H9 (cell line): ENCODE results near the gene THBS4. TPM values are rescaled to one million over a fixed set of nuclear protein-coding genes. Genes with fewer than 3 reads are reported as not detected.

Experiments
- DNase-seq: peaks from one replicate; pipeline ENCODE4 v3.0.0-alpha.2; 2017
- H2AFZ ChIP-seq: one replicate; pipeline ENCODE4 v1.6.1; 2013; ENCODE audit warnings: mild to moderate bottlenecking, low read length, control low read depth, moderate library complexity
- H2AK5ac ChIP-seq: 2 replicates; pipeline ENCODE4 v1.6.1; 2013; ENCODE audit warnings: low read length, control low read depth, mixed read lengths; ENCODE audit not compliant: insufficient read length
- H2BK120ac ChIP-seq: one replicate; pipeline ENCODE4 v1.6.1; 2013; ENCODE audit warnings: low read depth, mild to moderate bottlenecking, low read length, control low read depth, inconsistent platforms; ENCODE audit not compliant: poor library complexity, severe bottlenecking
- H2BK12ac ChIP-seq: 2 replicates; pipeline ENCODE4 v1.6.1; 2013; ENCODE audit warnings: low read length, control low read depth, mixed read lengths, low read depth; ENCODE audit not compliant: insufficient read length
- H2BK15ac ChIP-seq: 2 replicates; pipeline ENCODE4 v1.6.1; 2013; ENCODE audit warnings: low read depth, low read length, control low read depth
- H2BK20ac ChIP-seq: one replicate; pipeline ENCODE4 v1.6.1; 2013; ENCODE audit warnings: low read depth, mild to moderate bottlenecking, low read length, control low read depth, inconsistent platforms; ENCODE audit not compliant: poor library complexity, severe bottlenecking
- H2BK5ac ChIP-seq: 2 replicates; pipeline ENCODE4 v1.6.1; 2013; ENCODE audit warnings: low read length, control low read depth, mixed read lengths; ENCODE audit not compliant: insufficient read length
- H3K14ac ChIP-seq: 2 replicates; pipeline ENCODE4 v1.6.1; 2013; ENCODE audit warnings: low read length, control low read depth; ENCODE audit not compliant: insufficient read depth
- H3K18ac ChIP-seq: 2 replicates; pipeline ENCODE4 v1.6.1; 2013; ENCODE audit warnings: low read depth, mild to moderate bottlenecking, mixed read lengths, low read length, control low read depth; ENCODE audit not compliant: insufficient read length
- H3K23ac ChIP-seq: 2 replicates; pipeline ENCODE4 v1.6.1; 2013; ENCODE audit warnings: low read length, control low read depth, mixed read lengths, low read depth; ENCODE audit not compliant: insufficient read length
- H3K23me2 ChIP-seq: 2 replicates; pipeline ENCODE4 v1.6.1; 2013; ENCODE audit warnings: low read depth, mild to moderate bottlenecking, mixed read lengths, low read length, control low read depth; ENCODE audit not compliant: insufficient read length, poor library complexity, severe bottlenecking
- H3K27ac ChIP-seq: 2 replicates; pipeline ENCODE4 v1.5.1; 2013; ENCODE audit warnings: low read length, control low read depth, mixed read lengths, low read depth; ENCODE audit not compliant: insufficient read length
- H3K27me3 ChIP-seq: 2 replicates; pipeline ENCODE4 v1.6.1; 2013; ENCODE audit warnings: low read length, control low read depth, inconsistent platforms; ENCODE audit not compliant: insufficient read depth
- H3K4ac ChIP-seq: 2 replicates; pipeline ENCODE4 v1.6.1; 2013; ENCODE audit warnings: low read depth, mild to moderate bottlenecking, control low read depth, inconsistent platforms, low read length, moderate library complexity
- H3K4me1 ChIP-seq: 2 replicates; pipeline ENCODE4 v1.6.1; 2013; ENCODE audit warnings: low read length, control low read depth, inconsistent platforms; ENCODE audit not compliant: insufficient read depth
- H3K4me2 ChIP-seq: 2 replicates; pipeline ENCODE4 v1.6.1; 2013; ENCODE audit warnings: low read length, control low read depth, mixed read lengths; ENCODE audit not compliant: insufficient read length, insufficient read depth
- H3K56ac ChIP-seq: 2 replicates; pipeline ENCODE4 v1.6.1; 2013; ENCODE audit warnings: low read depth, mild to moderate bottlenecking, mixed read lengths, low read length, control low read depth; ENCODE audit not compliant: insufficient read length
- H3K79me1 ChIP-seq: 2 replicates; pipeline ENCODE4 v1.6.1; 2013; ENCODE audit warnings: low read depth, mild to moderate bottlenecking, moderate library complexity, low read length, control low read depth, inconsistent platforms; ENCODE audit not compliant: insufficient read depth, poor library complexity, severe bottlenecking
- H3K79me2 ChIP-seq: 2 replicates; pipeline ENCODE4 v1.6.1; 2013; ENCODE audit warnings: low read length, control low read depth, inconsistent platforms; ENCODE audit not compliant: insufficient read depth
- H3K9ac ChIP-seq: 2 replicates; pipeline ENCODE4 v1.6.1; 2013; ENCODE audit warnings: low read length, control low read depth, mixed read lengths; ENCODE audit not compliant: insufficient read length; ENCODE audit errors: extremely low read depth
- H3K9me3 ChIP-seq: one replicate; pipeline ENCODE4 v1.6.1; 2013; ENCODE audit warnings: low read depth, low read length, inconsistent platforms; ENCODE audit not compliant: control insufficient read depth
- H3T11ph ChIP-seq: one replicate; pipeline ENCODE4 v1.6.1; 2013; ENCODE audit warnings: mild to moderate bottlenecking, low read length, control low read depth, inconsistent platforms
- H4K20me1 ChIP-seq: one replicate; pipeline ENCODE4 v1.6.1; 2013; ENCODE audit not compliant: control insufficient read depth, insufficient read length, insufficient read depth
- H4K5ac ChIP-seq: 2 replicates; pipeline ENCODE4 v1.6.1; 2013; ENCODE audit warnings: low read depth, mild to moderate bottlenecking, mixed read lengths, low read length, control low read depth; ENCODE audit not compliant: insufficient read length
- H4K8ac ChIP-seq: replicated peaks from 2 replicates; pipeline ENCODE4 v1.6.1; 2013; ENCODE audit warnings: low read length, control low read depth, mixed read lengths, low read depth; ENCODE audit not compliant: insufficient read length
- H4K91ac ChIP-seq: 2 replicates; pipeline ENCODE4 v1.6.1; 2013; ENCODE audit warnings: low read depth, mild to moderate bottlenecking, moderate library complexity, mixed read lengths, low read length, control low read depth; ENCODE audit not compliant: insufficient read length
- H3K27ac Mint-ChIP-seq, 3 experiments: 2 replicates in 2 of 3; 3 replicates in 1 of 3; pipeline ENCODE4 v1.8.0; 2020 to 2021; ENCODE audit warnings: mixed read lengths in 3 of 3, mild to moderate bottlenecking in 1 of 3, moderate library complexity in 1 of 3
- H3K27me3 Mint-ChIP-seq: 2 replicates; pipeline ENCODE4 v1.8.0; 2021; ENCODE audit warnings: low read depth, mild to moderate bottlenecking, moderate library complexity, mixed read lengths
- H3K36me3 Mint-ChIP-seq, 3 experiments: 2 replicates in 2 of 3; 3 replicates in 1 of 3; pipeline ENCODE4 v1.8.0; 2020 to 2021; ENCODE audit warnings: low read depth in 3 of 3, mixed read lengths in 3 of 3; ENCODE audit not compliant: insufficient read depth in 1 of 3
- H3K4me1 Mint-ChIP-seq, 2 experiments: 2 replicates each; pipeline ENCODE4 v1.8.0; 2020; ENCODE audit warnings: mixed read lengths in 2 of 2
- H3K4me3 Mint-ChIP-seq, 2 experiments: 2 replicates in 1 of 2; 3 replicates in 1 of 2; pipeline ENCODE4 v1.8.0; 2020 to 2021; ENCODE audit warnings: mild to moderate bottlenecking in 2 of 2, mixed read lengths in 2 of 2, moderate library complexity in 1 of 2
- H3K9me3 Mint-ChIP-seq, 2 experiments: 2 replicates in 1 of 2; 3 replicates in 1 of 2; pipeline ENCODE4 v1.8.0; 2020; ENCODE audit warnings: mild to moderate bottlenecking in 2 of 2, mixed read lengths in 2 of 2, moderate library complexity in 1 of 2
- CTCF ChIP-seq: fragments of 200-600 bp; sonication (generic); conservative IDR thresholded peaks from 3 replicates; pipeline ENCODE4 v1.8.0; 2021; ENCODE audit warnings: antibody characterized with exemption, mild to moderate bottlenecking
- WGBS: extraction: QIAGEN DNeasy Blood & Tissue Kit; methylation state at CpG from one replicate; pipeline ENCODE4 v1.1.7; 2013; ENCODE audit warnings: missing lambda C conversion rate, low lambda C conversion rate, mixed read lengths; ENCODE audit not compliant: insufficient read length; ENCODE audit errors: extremely low coverage; 5-methylcytosine and 5-hydroxymethylcytosine counted together
- total RNA-seq: library from RNA; stranded (reverse); gene quantifications from 2 replicates; pipeline ENCODE4 v1.2.1, GENCODE V29; 2021

Gene THBS4
- total RNA-seq, 1 experiment from 2014 or later = 19.0 TPM

DNA sequence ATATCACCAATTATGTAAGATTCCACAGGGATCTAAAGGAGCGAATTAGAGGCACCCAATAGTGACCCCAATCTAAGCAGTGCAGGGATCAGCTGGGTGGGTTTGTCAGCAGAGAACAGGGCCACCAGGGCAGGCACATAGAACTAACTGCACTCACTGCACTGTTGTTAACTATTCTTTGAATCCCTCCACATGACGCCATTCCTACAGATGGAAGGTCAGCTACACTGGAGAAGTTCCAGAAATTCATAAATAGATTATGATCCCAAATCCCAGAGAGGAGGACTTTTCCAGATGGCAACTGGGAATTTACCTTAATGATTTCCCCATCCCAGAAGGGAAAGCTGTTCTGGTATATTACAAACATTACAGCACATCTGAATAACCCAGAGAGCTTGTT lies 84.2 kb downstream of the THBS4 start:
- Histone ChIP-seq H3K14ac (no peak overlapping the region), H4K91ac (no peak overlapping the region), H3K27ac (no peak overlapping the region), H3K4ac (no peak overlapping the region), H2AK5ac (no peak overlapping the region), H3T11ph (no peak overlapping the region), H3K56ac (no peak overlapping the region), H3K9me3 (no peaks in the 10 kb centered on the region), H4K20me1 (no peaks in the 10 kb centered on the region), H3K23me2 (no peaks in the 10 kb centered on the region), H2BK15ac (no peak overlapping the region), H2BK12ac (no peak overlapping the region), H3K23ac (no peak overlapping the region), H3K79me2 (no peaks in the 10 kb centered on the region), H2AFZ (no peak overlapping the region), H4K5ac (no peak overlapping the region), H2BK5ac (no peak overlapping the region), H2BK120ac (no peak overlapping the region), H3K27me3 (no peaks in the 10 kb centered on the region), H3K4me2 (no peak overlapping the region), H3K4me1 (no peaks in the 10 kb centered on the region), H4K8ac (no peak overlapping the region), H3K18ac (no peak overlapping the region), H3K79me1 (no peaks in the 10 kb centered on the region), H2BK20ac (no peak overlapping the region), H3K9ac (no peak overlapping the region)
- WGBS = no CpG with 5 or more reads among the region's 2 CpGs
- Mint-ChIP-seq H3K36me3 (peaks cover 2 to 9% (median 7%) of the 10 kb centered on the region in 3 experiments; a peak in 6 of 7 replicates), H3K27ac (no peak overlapping the region), H3K4me3 (no peak overlapping the region), H3K27me3 (no peaks in the 10 kb centered on the region; the same call in 1 of the 2 replicates), H3K4me1 (peaks cover 4 to 5% of the 10 kb centered on the region in 2 experiments; a peak in 3 of 4 replicates), H3K9me3 (peaks cover 9% of the 10 kb centered on the region in 2 experiments; a peak in 4 of 5 replicates)
- no peak for TF ChIP-seq CTCF
- no peak for DNase-seq
